Mucosa of descending colon (tissue), 3 donors: Measurements from ENCODE around the gene PFKFB2. TPM values are rescaled to one million over a fixed set of nuclear protein-coding genes. Genes with fewer than 3 reads are reported as not detected.
A peak's percentile ranks its signal among the peaks of the same experiment; 100 is the strongest.

ENCODE experiments used
- ATAC-seq: fragments of 200-7000 bp; cut with Tn5 transposase; one replicate; pipeline ENCODE4 v1.9.1; 2020; ENCODE audit warnings: mild to moderate bottlenecking, moderate library complexity
- DNase-seq, 3 donors: peaks; one replicate each; pipeline ENCODE4 v3.0.0-alpha.2; 2020
- H3K36me3 ChIP-seq: fragments of 200-600 bp; one replicate; pipeline ENCODE4 v1.8.0; 2021; ENCODE audit warnings: low read depth, mild to moderate bottlenecking
- H3K4me1 ChIP-seq: fragments of 200-600 bp; one replicate; pipeline ENCODE4 v1.8.0; 2021; ENCODE audit warnings: low read depth, mild to moderate bottlenecking
- H3K4me3 ChIP-seq: fragments of 200-600 bp; one replicate; pipeline ENCODE4 v1.8.0; 2021; ENCODE audit warnings: mild to moderate bottlenecking
- H3K9me3 ChIP-seq: fragments of 200-600 bp; one replicate; pipeline ENCODE4 v1.8.0; 2021; ENCODE audit warnings: mild to moderate bottlenecking
- intact Hi-C, 2 donors: fragments of 100-400 bp; cut with DNase I in 1 of 2; cut with micrococcal nuclease in 1 of 2; formaldehyde crosslinking; loops; one replicate each; pipeline versions ENCODE4 v1.11.0 to v1.11.1; 2022; cut with DNase I, micrococcal nuclease
- total RNA-seq, 3 donors: library from RNA; stranded (reverse); fragmentation: NEBNext Ultra II Directional in 2 of 3; extraction: Animal tissue kit (Norgen Biotek cat#: 25700) in 2 of 3; gene quantifications; one replicate each; pipeline versions ENCODE4 v1.2.1 to v1.2.4, GENCODE V29; 2021 to 2023
- TF ChIP-seq, protein P1 (sequence below): fragments of 200-600 bp; IDR thresholded peaks from one replicate; pipeline ENCODE4 v1.8.0; 2022; ENCODE audit warnings: antibody characterized with exemption, mild to moderate bottlenecking
- donor health status: DM: no; HTN: no; CAD: no; lungs with moderate emphysema.
- donor health status: DM: no; HTN: no; CAD: no.
- donor health status: DM: no; HTN: yes; CAD: no.

Gene PFKFB2
- total RNA-seq, 3 donors from 2014 or later = 45.1 to 118 (median 90.2) TPM

DNA sequence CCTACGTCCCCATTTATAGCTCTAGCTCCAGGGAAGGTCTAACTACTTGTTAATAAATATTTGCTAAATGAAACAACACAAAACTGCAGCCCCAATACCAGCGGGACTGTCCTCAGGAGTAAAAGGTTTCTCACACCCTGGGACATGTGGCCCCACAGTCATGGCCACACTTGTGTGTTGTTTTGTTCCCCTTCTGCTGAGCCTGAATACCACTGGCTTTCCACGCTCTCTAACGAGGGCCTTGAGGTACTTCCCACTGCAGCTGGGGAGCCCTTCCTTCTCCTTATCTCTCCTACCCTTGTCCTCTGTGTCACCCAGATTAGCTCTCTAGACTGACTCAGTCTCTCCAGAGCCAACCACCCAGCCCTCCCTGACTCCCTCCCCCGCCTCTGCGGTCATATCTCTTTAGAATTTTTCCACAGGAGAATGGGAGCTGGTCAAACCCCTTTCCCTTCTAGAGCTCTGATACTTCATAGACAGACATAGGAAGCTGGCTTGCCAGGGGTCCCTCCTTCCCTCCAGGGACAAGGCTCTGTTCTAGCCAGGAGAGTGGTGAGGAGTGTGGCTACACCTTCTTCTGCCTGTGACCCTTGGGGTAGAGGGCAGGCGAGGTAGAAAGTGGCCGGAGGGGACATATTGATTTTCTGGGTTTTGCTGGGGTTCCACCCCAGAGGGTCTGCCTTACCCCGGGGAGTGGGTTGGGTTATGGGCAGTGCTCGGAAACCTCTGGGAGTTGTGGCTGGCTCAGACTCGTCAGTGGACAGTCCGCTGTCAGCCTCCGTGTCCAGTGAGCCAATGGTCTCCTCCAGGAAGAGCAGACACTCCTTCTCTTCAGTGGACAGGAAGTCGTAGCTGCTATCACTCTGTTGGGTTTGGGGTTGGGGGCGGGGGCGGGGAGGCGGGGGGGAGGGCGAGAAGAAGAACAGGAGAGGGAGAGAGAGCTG is 28.6 kb upstream of the PFKFB2 start:
- ATAC-seq (no peak), DNase-seq (no peak)
- H3K4me1 ChIP-seq = peaks cover 45% of the 10 kb centered on the region

DNA sequence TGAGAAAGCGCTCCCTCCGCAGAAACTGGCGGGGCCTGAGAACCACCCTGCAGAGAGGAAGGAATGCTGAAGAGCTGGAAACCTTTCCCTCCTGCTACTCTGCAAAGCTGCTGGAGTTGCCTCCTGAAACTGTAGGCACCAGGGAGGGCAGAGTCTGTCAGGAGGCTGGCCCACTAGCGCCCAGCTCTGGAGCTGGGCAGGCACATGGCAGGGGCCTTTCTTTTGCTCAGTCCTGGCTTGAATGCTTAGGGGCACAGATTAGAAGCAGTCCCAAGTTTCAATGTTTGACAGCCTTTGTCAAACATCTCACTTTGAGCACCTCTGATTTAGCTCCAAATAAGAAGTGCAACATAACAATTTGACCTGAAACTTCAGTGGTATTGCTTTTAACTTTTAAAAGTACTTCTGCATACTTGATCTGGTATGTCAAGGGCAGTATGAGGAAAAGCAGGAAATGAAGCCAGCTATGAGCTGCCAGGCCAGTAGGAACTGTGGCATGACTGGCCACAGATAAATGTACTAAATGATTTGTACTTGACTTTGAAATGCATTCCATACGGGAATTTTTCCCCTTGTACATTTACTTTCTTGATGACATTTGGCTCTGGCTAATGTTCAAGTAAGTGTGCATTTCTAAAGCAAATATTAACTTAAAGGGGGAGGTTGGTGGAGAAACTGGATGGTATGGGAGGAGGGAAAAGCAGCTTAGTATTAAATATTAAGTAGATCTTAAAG is 27.8 kb upstream of the PFKFB2 start:
- intact Hi-C loops = no loop called here
- no peak for DNase-seq
- TF ChIP-seq, protein P1, sequence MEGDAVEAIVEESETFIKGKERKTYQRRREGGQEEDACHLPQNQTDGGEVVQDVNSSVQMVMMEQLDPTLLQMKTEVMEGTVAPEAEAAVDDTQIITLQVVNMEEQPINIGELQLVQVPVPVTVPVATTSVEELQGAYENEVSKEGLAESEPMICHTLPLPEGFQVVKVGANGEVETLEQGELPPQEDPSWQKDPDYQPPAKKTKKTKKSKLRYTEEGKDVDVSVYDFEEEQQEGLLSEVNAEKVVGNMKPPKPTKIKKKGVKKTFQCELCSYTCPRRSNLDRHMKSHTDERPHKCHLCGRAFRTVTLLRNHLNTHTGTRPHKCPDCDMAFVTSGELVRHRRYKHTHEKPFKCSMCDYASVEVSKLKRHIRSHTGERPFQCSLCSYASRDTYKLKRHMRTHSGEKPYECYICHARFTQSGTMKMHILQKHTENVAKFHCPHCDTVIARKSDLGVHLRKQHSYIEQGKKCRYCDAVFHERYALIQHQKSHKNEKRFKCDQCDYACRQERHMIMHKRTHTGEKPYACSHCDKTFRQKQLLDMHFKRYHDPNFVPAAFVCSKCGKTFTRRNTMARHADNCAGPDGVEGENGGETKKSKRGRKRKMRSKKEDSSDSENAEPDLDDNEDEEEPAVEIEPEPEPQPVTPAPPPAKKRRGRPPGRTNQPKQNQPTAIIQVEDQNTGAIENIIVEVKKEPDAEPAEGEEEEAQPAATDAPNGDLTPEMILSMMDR = no peak
- ATAC-seq = no peak
- Histone ChIP-seq H3K4me3 (no peak overlapping the region), H3K9me3 (no peaks in the 10 kb centered on the region), H3K4me1 (peaks cover 48% of the 10 kb centered on the region), H3K36me3 (no peaks in the 10 kb centered on the region)

More for the DNA sequence above, 28.6 kb upstream of the PFKFB2 start:
- H3K9me3 ChIP-seq = no peaks in the 10 kb centered on the region
- no peak overlapping the region for H3K4me3 ChIP-seq
- TF ChIP-seq, protein P1 = no peak
- intact Hi-C loops = no loop called here
- H3K36me3 ChIP-seq = no peaks in the 10 kb centered on the region

DNA sequence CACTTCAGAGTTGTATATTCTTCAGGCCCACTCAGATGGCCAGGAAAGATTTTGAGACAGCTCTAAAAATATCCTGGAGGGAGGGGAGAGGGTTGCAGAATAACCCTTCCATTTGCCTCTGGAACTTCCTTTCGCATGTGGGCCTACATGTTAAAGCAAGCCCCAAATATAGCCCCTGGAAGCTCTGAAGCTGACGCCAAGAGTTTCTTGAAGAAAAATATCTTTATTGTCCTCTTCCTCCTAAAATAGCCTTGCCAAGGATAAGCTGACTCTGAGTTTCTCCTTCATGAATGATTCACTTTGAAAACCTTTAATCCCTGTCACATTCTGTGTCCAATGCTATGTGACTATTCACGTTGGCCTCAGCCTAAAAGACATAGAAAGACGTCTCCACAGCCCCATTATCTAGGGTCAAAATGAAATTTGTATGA is 27.0 kb upstream of the PFKFB2 start:
- H3K4me3 ChIP-seq = no peak overlapping the region

DNA sequence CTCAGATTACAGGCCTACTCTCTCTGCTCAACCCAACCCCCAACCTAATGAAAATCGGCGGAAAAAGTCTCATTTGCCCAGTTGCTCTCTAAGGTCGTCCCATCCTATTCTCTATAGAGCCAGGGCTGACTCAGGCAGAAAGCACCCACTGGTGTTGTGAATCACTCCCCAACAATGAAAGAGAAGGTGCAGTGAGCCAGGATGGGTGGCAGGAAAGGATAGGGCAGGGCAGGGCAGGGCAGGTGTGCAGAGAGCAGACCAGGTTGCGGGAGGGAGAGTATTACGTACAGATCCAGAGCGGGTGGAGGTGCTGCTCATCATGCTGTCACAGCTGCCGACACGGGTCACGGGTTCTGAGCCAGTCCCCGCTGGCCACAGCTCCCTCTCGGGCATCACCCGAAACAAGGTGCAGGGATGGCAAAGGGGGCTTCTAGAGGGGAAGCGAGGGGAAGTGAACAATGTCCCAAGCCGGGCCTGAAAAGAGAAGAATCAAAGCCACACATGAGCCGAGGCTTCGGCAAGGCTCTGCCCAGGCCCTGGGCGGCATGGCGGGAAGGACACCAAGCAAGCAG is 25.8 kb upstream of the PFKFB2 start:
- no peaks in the 10 kb centered on the region for H3K9me3 ChIP-seq
- DNase-seq (peak; percentile 67 to 77 (median 72)), ATAC-seq (peak; percentile 80)
- intact Hi-C loops = no loop called here
- no peak overlapping the region for H3K4me3 ChIP-seq
- no peaks in the 10 kb centered on the region for H3K36me3 ChIP-seq
- TF ChIP-seq, protein P1 = no peak
- peaks cover 44% of the 10 kb centered on the region for H3K4me1 ChIP-seq

More for the DNA sequence above, 27.0 kb upstream of the PFKFB2 start:
- no peak for ATAC-seq
- no peak for DNase-seq
- H3K36me3 ChIP-seq = no peaks in the 10 kb centered on the region
- H3K4me1 ChIP-seq = peaks cover 44% of the 10 kb centered on the region
- intact Hi-C loops = no loop called here
- no peaks in the 10 kb centered on the region for H3K9me3 ChIP-seq
- TF ChIP-seq, protein P1 = no peak

DNA sequence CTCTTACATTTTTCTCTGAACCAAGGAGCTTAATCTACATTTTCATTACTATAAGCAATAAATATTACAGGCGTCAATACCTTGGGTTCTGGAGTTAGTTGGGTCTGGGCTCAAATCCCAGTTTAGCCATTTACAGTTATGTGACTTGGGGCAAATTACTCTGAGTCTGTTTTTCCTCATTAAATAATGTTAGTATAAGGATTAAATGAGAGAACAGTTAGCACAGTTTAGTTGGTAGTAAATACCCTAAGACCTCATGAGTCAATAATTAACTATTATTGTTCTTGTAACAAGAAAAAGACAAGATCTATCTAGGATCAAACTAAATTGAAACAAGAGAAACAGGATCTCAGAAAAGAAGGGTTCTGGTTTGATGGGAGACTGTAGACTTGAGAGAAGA is 25.2 kb upstream of the PFKFB2 start:
- TF ChIP-seq, protein P1 = no peak
- ATAC-seq (no peak), DNase-seq (no peak)
- Histone ChIP-seq H3K9me3 (no peaks in the 10 kb centered on the region), H3K4me3 (no peak overlapping the region), H3K4me1 (peaks cover 44% of the 10 kb centered on the region), H3K36me3 (no peaks in the 10 kb centered on the region)
- intact Hi-C loops = no loop called here
